ENCODE data around the gene NTN1.
"Not testable (repeated sequence)": the region's sequence is repeated elsewhere in the genome, so short reads cannot be mapped to it uniquely, and the experiment has no call there.

DNA sequence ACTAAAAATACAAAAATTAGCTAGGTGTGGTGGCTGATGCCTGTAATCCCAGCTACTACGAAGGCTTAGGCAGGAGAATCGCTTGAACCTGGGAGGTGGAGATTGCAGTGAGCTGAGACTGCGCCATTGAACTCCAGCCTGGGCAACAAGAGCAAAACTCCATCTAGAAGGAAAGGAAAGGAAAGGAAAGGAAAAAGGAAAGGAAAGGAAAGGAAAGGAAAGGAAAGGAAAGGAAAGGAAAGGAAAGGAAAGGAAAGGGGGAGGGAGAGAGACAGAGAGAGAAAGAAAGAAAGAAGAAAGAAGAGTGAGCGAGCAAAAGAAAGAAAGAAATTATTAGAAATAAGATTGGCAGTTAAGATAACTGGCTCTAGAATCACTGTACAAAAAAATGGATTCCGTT, 37.1 kb upstream of the NTN1 start:
- TF ChIP-seq, protein P1, sequence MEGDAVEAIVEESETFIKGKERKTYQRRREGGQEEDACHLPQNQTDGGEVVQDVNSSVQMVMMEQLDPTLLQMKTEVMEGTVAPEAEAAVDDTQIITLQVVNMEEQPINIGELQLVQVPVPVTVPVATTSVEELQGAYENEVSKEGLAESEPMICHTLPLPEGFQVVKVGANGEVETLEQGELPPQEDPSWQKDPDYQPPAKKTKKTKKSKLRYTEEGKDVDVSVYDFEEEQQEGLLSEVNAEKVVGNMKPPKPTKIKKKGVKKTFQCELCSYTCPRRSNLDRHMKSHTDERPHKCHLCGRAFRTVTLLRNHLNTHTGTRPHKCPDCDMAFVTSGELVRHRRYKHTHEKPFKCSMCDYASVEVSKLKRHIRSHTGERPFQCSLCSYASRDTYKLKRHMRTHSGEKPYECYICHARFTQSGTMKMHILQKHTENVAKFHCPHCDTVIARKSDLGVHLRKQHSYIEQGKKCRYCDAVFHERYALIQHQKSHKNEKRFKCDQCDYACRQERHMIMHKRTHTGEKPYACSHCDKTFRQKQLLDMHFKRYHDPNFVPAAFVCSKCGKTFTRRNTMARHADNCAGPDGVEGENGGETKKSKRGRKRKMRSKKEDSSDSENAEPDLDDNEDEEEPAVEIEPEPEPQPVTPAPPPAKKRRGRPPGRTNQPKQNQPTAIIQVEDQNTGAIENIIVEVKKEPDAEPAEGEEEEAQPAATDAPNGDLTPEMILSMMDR (IDR thresholded peaks at IDR 0.05), result not testable (repeated sequence)
- not testable (repeated sequence) for TF ChIP-seq POLR2A (IDR thresholded peaks at IDR 0.05)

Measured in heart left ventricle (tissue), 13 donors.